Activated naive CD8-positive, alpha-beta T cell treated with anti-CD3 and anti-CD28 coated beads, Interleukin-2, amount 50 U/mL, for 24 hours (primary cell): ENCODE data around the gene COL4A1.

Experiments
- ATAC-seq: fragments of 150-1000 bp; cut with Tn5 transposase; one replicate; pipeline ENCODE4 v1.10.0; 2021
- DNase-seq: peaks from one replicate; pipeline ENCODE4 v3.0.0; 2021
- H3K27ac Mint-ChIP-seq: one replicate; pipeline ENCODE4 v1.8.0; 2021; ENCODE audit warnings: mild to moderate bottlenecking, mixed read lengths
- H3K27me3 Mint-ChIP-seq: one replicate; pipeline ENCODE4 v1.8.0; 2021; ENCODE audit warnings: mixed read lengths
- H3K36me3 Mint-ChIP-seq: one replicate; pipeline ENCODE4 v1.8.0; 2021; ENCODE audit warnings: low read depth, mixed read lengths
- H3K4me1 Mint-ChIP-seq: one replicate; pipeline ENCODE4 v1.8.0; 2021; ENCODE audit warnings: mixed read lengths
- H3K4me3 Mint-ChIP-seq: one replicate; pipeline ENCODE4 v1.8.0; 2021; ENCODE audit warnings: mild to moderate bottlenecking, moderate library complexity, mixed read lengths
- H3K9me3 Mint-ChIP-seq: one replicate; pipeline ENCODE4 v1.8.0; 2021; ENCODE audit warnings: mixed read lengths

The COL4A1 gene

GRCh38 chr13:110213461-110214074, 93.4 kb downstream of the COL4A1 start:
- H3K4me3 Mint-ChIP-seq, result no peak overlapping the region
- no peaks in the 10 kb centered on the region for H3K4me1 Mint-ChIP-seq
- H3K36me3 Mint-ChIP-seq, result no peaks in the 10 kb centered on the region
- H3K9me3 Mint-ChIP-seq, result no peaks in the 10 kb centered on the region
- no peak overlapping the region for H3K27ac Mint-ChIP-seq
- DNase-seq (no peak), ATAC-seq (no peak)
- peaks cover 20% of the 10 kb centered on the region for H3K27me3 Mint-ChIP-seq

DNA sequence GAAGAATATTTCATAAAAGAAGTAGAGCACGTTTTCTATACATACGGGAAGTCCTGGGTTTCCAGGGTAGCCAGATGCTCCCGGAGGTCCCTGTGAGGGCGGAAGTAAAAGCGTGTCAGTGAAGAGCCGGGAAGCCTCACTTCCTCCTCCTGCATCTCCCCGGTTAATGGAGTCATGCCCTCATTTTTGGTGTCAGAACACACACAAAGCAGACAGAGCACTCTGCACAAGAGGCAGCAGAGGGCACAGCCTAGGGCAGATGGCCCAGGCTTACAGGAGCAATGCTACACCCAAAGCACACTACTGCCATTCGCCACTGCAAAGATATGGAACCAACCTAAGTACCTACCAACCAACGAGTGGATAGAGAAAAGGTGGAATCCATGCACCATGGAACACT, 94.4 kb downstream of the COL4A1 start:
- no peak for DNase-seq
- Mint-ChIP-seq H3K36me3 (no peaks in the 10 kb centered on the region), H3K4me1 (no peaks in the 10 kb centered on the region), H3K9me3 (no peaks in the 10 kb centered on the region), H3K27me3 (peaks cover 19% of the 10 kb centered on the region), H3K27ac (no peak overlapping the region), H3K4me3 (no peak overlapping the region)
- ATAC-seq, result no peak

DNA sequence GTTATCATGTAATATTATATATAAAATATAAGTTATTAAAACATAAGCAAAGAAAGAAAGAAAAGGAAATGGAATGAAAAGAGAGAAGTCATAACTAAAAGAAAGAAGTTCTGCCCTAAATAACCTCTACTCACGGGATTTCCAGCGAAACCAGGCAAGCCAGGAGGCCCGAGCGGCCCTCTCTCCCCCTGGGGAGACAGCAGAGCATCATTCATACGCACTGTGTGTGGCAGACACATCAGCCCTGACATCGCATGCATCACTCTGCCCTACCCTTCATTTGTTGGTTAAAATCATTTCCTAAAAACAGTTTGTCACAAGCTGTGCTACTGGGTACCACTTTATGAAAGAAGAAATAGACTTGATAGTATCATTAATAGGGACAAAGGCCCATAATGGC, 95.2 kb downstream of the COL4A1 start:
- Mint-ChIP-seq H3K27me3 (peaks cover 15% of the 10 kb centered on the region), H3K4me1 (no peaks in the 10 kb centered on the region), H3K27ac (no peak overlapping the region), H3K36me3 (no peaks in the 10 kb centered on the region), H3K9me3 (no peaks in the 10 kb centered on the region), H3K4me3 (no peak overlapping the region)
- ATAC-seq (no peak), DNase-seq (no peak)

GRCh38 chr13:110211046-110211445, 95.9 kb downstream of the COL4A1 start:
- DNase-seq (no peak), ATAC-seq (no peak)
- Mint-ChIP-seq H3K27ac (no peak overlapping the region), H3K4me3 (no peak overlapping the region), H3K9me3 (no peaks in the 10 kb centered on the region), H3K4me1 (no peaks in the 10 kb centered on the region), H3K36me3 (no peaks in the 10 kb centered on the region), H3K27me3 (peaks cover 10% of the 10 kb centered on the region)

- Mint-ChIP-seq H3K27me3 (peaks cover 8% of the 10 kb centered on the region), H3K36me3 (no peaks in the 10 kb centered on the region), H3K27ac (no peak overlapping the region), H3K4me1 (no peaks in the 10 kb centered on the region), H3K9me3 (no peaks in the 10 kb centered on the region), H3K4me3 (no peak overlapping the region)
- DNase-seq (no peak), ATAC-seq (no peak)
Observed at GRCh38 chr13:110210604-110210985, 96.4 kb downstream of the COL4A1 start.

- Mint-ChIP-seq H3K27ac (no peak overlapping the region), H3K27me3 (peaks cover 8% of the 10 kb centered on the region), H3K36me3 (no peaks in the 10 kb centered on the region), H3K9me3 (no peaks in the 10 kb centered on the region), H3K4me3 (no peak overlapping the region), H3K4me1 (no peaks in the 10 kb centered on the region)
- no peak for ATAC-seq
- no peak for DNase-seq
Observed at GRCh38 chr13:110209950-110210603, 96.9 kb downstream of the COL4A1 start.

- H3K36me3 Mint-ChIP-seq, result no peaks in the 10 kb centered on the region
- no peaks in the 10 kb centered on the region for H3K9me3 Mint-ChIP-seq
- peaks cover 5% of the 10 kb centered on the region for H3K27me3 Mint-ChIP-seq
- no peak overlapping the region for H3K27ac Mint-ChIP-seq
- no peak for DNase-seq
- no peak overlapping the region for H3K4me3 Mint-ChIP-seq
- no peaks in the 10 kb centered on the region for H3K4me1 Mint-ChIP-seq
- ATAC-seq, result no peak
Observed at GRCh38 chr13:110208116-110208515, 98.8 kb downstream of the COL4A1 start.

DNA sequence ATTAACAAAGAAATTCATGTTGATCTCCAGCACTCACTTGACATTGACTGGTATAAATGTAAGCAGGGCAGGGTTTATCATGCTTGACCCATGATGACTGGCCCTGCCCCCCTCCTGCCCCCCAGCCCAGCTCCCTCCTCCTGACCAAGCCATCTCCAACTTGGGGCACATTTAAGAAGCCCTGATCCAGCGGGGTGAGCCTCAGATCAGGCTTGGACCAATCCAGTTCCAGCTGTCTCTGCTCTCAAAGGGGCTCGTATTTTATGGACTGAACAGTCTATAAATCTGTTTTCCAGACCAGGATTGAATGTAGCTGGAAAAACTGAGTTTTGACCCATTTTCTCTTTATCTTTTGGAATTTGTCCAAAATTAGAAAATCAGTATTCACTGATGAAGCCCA, 100.0 kb downstream of the COL4A1 start:
- no peaks in the 10 kb centered on the region for H3K36me3 Mint-ChIP-seq
- no peak overlapping the region for H3K4me3 Mint-ChIP-seq
- ATAC-seq (no peak), DNase-seq (no peak)
- H3K27ac Mint-ChIP-seq, result no peak overlapping the region
- peaks cover under 1% of the 10 kb centered on the region for H3K27me3 Mint-ChIP-seq
- H3K9me3 Mint-ChIP-seq, result no peaks in the 10 kb centered on the region
- no peaks in the 10 kb centered on the region for H3K4me1 Mint-ChIP-seq

- no peak for ATAC-seq
- no peaks in the 10 kb centered on the region for H3K36me3 Mint-ChIP-seq
- H3K27me3 Mint-ChIP-seq, result no peaks in the 10 kb centered on the region
- no peak for DNase-seq
- H3K4me3 Mint-ChIP-seq, result no peak overlapping the region
- H3K9me3 Mint-ChIP-seq, result no peaks in the 10 kb centered on the region
- no peaks in the 10 kb centered on the region for H3K4me1 Mint-ChIP-seq
- no peak overlapping the region for H3K27ac Mint-ChIP-seq
Observed at GRCh38 chr13:110206185-110206584, 100.8 kb downstream of the COL4A1 start.

DNA sequence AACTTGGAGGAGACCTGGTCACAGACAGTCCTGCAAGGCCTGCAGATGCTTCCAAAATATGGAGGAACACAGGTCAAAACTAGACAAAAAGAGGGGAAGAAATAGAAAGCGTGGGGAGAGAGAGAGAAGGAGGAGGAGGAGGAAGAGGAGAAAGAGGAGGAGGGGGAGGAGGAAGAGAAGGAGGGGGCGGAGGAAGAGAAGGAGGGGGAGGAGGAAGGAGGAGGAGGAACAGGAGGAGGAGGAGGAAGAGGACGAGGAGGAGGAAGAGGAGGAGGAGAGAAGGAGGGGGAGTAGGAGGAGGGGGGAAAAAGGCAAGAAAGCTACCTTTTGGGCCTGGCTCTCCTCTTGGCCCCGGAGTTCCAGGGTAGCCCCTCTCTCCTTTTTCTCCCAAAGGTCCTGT, 105.8 kb downstream of the COL4A1 start:
- DNase-seq (no peak), ATAC-seq (no peak)
- no peaks in the 10 kb centered on the region for H3K36me3 Mint-ChIP-seq
- no peak overlapping the region for H3K27ac Mint-ChIP-seq
- H3K9me3 Mint-ChIP-seq, result no peaks in the 10 kb centered on the region
- H3K4me1 Mint-ChIP-seq, result no peaks in the 10 kb centered on the region
- no peak overlapping the region for H3K4me3 Mint-ChIP-seq
- peaks cover 12% of the 10 kb centered on the region for H3K27me3 Mint-ChIP-seq

GRCh38 chr13:110200276-110200870, 106.6 kb downstream of the COL4A1 start:
- ATAC-seq, result no peak
- Mint-ChIP-seq H3K4me3 (no peak overlapping the region), H3K27ac (no peak overlapping the region)

GRCh38 chr13:110199046-110199831, 107.7 kb downstream of the COL4A1 start:
- Mint-ChIP-seq H3K27ac (no peak overlapping the region), H3K27me3 (peaks cover 13% of the 10 kb centered on the region), H3K9me3 (no peaks in the 10 kb centered on the region)

More at GRCh38 chr13:110200276-110200870, 106.6 kb downstream of the COL4A1 start:
- Mint-ChIP-seq H3K36me3 (no peaks in the 10 kb centered on the region), H3K4me1 (no peaks in the 10 kb centered on the region), H3K27me3 (peaks cover 12% of the 10 kb centered on the region), H3K9me3 (no peaks in the 10 kb centered on the region)
- no peak for DNase-seq

DNA sequence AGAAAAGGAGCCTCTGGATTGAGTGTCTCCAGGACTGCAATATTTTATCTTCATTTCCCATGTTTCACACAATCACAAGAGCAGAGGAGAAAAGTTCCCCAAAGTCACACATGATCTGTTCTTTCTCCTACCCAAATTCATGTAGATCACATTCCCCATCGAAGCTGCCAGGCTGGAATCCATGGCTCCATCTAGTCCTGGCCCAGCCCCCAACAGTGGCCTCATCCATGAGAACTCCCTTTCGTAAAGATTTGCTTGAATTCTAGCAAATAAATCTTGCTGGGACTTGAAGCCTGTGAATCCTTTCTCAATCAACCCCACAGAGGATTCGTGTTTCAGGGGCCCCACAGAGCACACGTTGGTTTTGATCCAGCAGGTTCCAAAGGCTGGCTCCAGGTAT, 109.5 kb downstream of the COL4A1 start:
- Mint-ChIP-seq H3K9me3 (no peaks in the 10 kb centered on the region), H3K27me3 (peaks cover 13% of the 10 kb centered on the region), H3K36me3 (no peaks in the 10 kb centered on the region), H3K27ac (no peak overlapping the region), H3K4me1 (no peaks in the 10 kb centered on the region), H3K4me3 (no peak overlapping the region)
- DNase-seq (no peak), ATAC-seq (no peak)

More at GRCh38 chr13:110199046-110199831, 107.7 kb downstream of the COL4A1 start:
- H3K4me1 Mint-ChIP-seq, result no peaks in the 10 kb centered on the region
- H3K4me3 Mint-ChIP-seq, result no peak overlapping the region
- DNase-seq (no peak), ATAC-seq (no peak)
- H3K36me3 Mint-ChIP-seq, result no peaks in the 10 kb centered on the region

DNA sequence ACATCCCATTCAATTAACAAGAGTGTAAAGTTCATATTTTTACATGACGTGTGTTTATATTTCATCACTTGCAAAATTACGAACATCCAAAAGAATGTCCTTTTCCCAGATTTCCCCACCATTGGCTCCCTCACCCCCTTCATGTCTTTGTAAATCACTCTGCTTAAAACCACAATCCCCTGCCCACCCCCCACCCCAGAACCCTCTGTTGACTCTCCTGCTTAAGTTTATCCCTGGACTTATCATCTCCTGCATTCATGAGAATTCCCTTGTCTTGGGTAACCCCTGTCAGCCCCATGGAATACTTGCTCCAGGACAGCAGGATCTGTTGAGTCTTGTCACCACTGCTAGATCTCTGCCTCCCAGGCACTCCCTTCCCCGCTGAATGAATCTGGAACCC, 109.9 kb downstream of the COL4A1 start:
- Mint-ChIP-seq H3K9me3 (no peaks in the 10 kb centered on the region), H3K36me3 (no peaks in the 10 kb centered on the region), H3K4me1 (no peaks in the 10 kb centered on the region), H3K4me3 (no peak overlapping the region), H3K27ac (no peak overlapping the region), H3K27me3 (peaks cover 17% of the 10 kb centered on the region)
- DNase-seq (no peak), ATAC-seq (no peak)
